ENCODE measurements around the gene ZNF821.
"Not testable (repeated sequence)": the region's sequence is repeated elsewhere in the genome, so short reads cannot be mapped to it uniquely, and the experiment has no call there.

The ZNF821 gene

GRCh38 chr16:71865173-71865863 is 18.7 kb downstream of the ZNF821 start:
- DNase-seq (ENCODE audit: extremely low read depth in 1 of 2, low read depth in 1 of 2), result no peak

- DNase-seq (ENCODE audit: extremely low read depth in 1 of 2, low read depth in 1 of 2), result no peak
Observed at GRCh38 chr16:71863995-71864394, 20.0 kb downstream of the ZNF821 start.

DNA sequence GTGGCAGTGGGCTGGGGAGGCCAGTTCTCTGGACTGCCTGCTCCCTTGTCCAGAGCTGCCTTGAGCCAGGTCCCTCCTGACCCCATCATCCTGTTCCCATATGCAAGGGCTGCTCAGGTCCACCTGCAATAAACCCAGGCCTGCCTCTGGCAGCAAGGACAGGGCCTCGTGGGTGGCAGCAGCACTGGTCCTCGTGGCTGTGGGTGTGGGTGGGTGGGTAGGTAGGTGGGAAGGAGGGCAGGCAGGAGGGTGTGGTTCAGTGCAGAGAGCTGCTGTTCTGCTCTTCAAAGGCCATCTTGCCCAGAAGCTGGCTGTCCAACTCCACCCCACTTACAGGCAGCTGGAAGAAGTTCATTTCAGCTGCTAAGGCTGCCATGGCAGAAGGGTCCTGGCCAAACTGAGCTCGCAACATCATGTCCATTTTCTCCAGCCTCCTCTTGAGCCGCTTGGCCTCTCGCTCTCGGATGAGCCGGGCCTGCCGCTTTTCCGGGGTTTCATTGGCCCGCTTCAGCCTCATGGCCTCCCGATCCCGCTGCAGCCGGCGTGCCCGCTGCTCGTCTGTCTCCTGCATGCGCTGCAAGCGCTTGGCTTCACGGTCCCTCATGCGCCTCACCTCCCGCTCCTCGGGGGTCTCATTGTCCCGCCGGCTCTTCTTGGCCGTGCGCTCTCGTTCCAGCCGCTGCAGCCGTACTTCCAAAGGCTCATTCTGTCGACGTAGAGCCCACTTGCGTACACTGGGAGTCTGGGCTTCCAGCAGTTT is 24.0 kb downstream of the ZNF821 start:
- no peak for DNase-seq (ENCODE audit: extremely low read depth in 1 of 2, low read depth in 1 of 2)

DNA sequence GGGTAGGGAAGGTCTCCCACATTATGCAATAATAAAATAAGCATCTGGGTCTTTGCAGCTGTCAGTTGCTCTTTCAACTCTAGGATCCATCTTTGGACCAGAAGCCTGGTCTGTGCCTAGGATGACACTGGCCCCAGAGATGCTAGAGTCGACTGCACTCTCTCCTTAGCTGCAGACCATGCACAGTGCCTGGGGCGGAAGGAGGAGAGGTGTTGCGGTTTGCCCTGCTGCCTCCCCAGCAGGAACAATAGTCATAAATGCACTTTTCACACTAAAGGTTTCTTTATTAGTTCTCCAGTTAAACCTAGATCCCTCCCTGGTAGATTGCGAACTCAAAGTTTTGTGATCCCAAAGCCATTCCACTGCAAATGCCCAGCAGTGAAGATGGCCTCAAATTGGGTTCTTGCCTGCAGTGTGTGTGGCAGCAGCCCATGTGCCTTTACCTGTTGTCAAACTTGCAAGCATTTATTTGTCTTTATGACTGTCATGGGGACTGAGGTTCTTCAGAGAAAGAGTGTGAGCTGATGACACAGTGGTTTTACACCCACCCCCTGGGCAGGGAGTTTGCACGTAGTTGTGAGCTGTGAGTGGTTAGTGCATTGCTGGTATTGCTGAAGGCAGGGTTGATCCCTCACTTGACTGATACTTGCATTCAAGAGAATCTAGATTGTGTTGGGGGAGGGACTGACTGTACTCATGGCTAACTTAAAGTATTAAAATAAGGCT is 27.9 kb downstream of the ZNF821 start:
- DNase-seq (ENCODE audit: extremely low read depth in 1 of 2, low read depth in 1 of 2), result peak in 1 of 2 donors; percentile 29

DNA sequence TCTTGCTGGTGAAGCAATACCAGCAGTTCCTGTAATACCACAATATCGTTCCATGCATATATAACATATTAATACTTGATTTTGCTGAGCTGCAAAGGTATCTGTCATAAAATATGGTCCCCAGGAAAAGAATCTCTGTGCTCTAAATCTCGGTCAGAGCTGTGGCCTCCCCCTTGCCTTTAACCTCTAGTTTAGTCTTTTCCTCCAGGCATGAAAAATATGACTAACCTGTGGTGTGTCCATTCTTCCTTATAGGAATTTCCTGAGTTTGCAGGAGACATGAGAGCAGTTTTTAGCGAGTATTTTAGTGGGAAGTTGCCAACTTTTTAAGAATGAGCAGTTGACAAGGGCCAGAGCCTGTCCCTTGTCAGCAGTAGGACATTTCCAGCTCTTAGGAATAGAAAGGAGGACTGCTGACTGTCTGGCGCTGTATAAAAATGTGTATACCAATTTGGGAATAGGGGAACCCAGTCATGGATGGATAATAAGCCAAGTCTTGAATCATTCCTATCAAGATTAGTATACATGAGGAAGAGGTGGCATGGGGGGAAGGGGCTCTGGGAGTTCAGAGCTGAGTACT is 29.5 kb downstream of the ZNF821 start:
- DNase-seq (ENCODE audit: extremely low read depth in 1 of 2, low read depth in 1 of 2), result no peak

DNA sequence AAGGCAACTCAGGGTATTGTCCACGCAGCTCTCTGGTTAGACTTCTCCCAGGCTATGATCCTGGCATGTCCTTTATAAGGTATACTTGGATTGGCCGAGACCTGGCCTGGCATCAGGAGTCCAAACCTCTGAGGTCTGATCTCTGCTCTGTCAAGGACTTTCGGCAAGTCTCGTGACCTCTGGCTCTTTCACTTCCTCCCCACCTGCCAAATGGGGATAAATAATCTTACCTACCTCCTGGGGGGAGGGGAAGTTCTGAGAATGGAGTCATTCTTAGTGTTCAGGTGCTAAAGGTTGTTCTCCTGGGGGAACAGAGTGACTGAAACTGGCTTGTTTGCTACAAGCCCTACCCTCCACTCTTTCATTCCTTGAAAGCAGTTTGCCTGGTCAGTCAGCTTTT is 30.6 kb downstream of the ZNF821 start:
- no peak for DNase-seq (ENCODE audit: extremely low read depth in 1 of 2, low read depth in 1 of 2)

GRCh38 chr16:71852561-71852960 is 31.4 kb downstream of the ZNF821 start:
- DNase-seq (ENCODE audit: extremely low read depth in 1 of 2, low read depth in 1 of 2), result no peak

GRCh38 chr16:71852158-71852557 is 31.8 kb downstream of the ZNF821 start:
- DNase-seq (ENCODE audit: extremely low read depth in 1 of 2, low read depth in 1 of 2), result no peak

DNA sequence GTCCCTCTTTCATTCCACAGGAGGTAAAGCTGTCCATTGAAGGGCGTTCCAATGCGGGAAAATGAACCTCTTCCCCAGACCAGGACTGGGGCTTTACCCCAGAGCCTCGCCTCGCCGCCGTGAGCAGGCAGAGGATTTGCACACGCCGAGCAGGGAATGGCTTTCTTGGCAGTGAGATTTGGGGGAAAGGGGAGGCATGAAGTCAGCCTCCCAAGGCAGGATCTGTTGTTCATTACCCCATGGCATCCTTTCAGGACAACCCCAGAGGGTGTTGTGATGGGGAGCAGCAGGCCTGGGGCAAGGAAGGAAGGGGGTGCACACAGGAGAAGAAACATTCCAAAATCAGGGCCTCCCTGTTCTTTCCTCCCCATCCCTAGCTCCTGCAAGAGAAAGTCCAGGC is 32.2 kb downstream of the ZNF821 start:
- no peak for DNase-seq (ENCODE audit: extremely low read depth in 1 of 2, low read depth in 1 of 2)

DNA sequence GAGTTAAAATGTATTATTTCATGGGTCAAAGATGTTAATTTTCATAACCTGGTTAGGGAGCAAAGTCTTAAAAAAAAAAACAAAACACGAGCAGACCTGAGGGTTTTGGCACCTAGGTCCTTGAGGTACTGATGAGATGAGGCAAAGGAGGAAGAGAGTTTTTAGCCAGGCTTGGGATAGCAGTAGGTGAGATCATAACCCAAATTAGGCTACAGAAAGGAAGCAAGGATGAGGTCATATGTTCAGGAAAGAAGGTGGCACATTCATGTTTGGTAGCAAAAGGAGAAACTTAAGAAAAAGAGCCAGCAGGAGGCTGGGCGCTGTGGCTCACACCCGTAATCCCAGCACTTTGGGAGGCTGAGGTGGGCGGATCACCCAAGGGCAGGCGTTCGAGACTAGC is 35.4 kb downstream of the ZNF821 start:
- DNase-seq (ENCODE audit: extremely low read depth in 1 of 2, low read depth in 1 of 2), result no peak

DNA sequence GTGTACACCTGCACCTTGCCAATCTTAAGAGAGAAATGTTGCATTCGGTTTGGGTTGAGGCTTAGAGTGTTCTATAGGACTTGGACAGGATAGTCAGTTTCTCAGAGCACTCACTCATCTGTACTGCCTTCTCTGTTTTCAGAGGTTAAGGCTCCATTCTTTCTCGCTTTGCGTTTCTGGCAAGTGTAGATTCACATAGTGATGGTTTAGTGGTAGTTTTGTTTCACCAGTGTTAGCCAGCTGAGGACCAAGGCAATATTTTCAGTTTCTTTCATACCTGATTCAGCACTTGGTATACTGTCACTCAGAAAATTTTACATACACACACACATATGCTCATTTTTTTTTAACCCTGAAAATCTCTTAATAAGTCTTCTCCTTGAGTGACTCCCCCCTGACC is 36.9 kb downstream of the ZNF821 start:
- DNase-seq (ENCODE audit: extremely low read depth in 1 of 2, low read depth in 1 of 2), result no peak

DNA sequence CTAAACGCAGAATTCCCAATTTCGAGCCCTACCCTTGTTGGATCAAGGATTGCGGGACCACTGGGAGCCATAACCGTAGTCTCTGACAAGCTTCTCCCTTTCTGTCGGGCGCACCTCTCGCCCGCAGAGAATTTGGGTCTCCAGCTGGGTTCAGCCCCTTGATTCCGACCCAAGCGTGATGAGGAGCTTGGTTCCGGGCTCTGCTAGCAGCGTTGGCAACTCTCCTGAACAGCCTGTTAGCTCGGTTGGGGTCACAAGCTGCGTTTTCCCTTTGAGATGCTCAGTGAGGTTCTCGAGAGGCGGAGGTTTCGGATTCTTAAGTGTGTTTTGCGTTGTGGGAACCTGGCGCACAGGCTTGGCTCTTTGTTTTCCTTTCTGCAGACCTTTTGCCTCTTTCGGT is 37.6 kb downstream of the ZNF821 start:
- DNase-seq (ENCODE audit: extremely low read depth in 1 of 2, low read depth in 1 of 2), result no peak

GRCh38 chr16:71845639-71846430 is 38.1 kb downstream of the ZNF821 start, which contains the start of gene ATXN1L:
TSS of gene ATXN1L (plus strand) at chr16:71845976. CDS start at chr16:71849741, 3,765 bp downstream.
- peak; percentile 82 to 88 for DNase-seq (ENCODE audit: extremely low read depth in 1 of 2, low read depth in 1 of 2)

DNA sequence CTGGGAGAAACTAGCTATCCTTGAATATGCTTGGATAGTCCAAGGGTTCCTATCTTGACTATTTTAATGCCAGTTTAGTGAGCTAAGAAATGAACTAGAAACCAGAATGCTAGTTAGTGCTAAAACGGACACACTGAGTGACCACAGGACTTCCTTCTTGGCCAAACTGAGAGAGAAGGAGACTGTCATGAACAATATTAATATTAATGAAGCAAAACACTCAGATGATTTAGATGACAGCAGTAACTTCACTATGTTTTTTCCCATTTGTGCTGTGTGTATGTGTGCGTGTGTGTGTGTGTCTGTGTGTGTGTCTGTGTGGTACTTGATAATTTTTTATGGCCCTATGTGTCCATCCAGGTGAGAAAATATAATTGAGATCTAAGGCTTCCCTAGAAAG is 40.4 kb downstream of the ZNF821 start:
- DNase-seq (ENCODE audit: extremely low read depth in 1 of 2, low read depth in 1 of 2), result no peak

DNA sequence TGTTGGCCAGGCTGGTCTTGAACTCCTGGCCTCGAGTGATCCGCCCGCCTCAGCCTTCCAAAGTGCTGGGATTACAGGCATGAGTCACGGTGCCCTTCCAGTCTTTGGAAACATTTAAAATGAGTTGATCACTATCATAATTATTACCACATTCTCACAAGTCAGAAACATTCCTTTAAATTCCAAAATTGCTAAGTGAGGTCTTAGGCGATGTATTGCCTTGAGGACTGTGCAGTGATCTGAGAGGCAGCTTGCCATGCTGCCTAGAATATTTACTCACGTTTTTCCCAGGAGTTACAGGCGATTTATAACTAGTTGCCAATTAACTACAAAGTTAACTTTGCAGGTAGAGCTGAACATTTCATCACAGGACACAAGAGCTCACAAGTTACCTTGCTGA is 43.9 kb downstream of the ZNF821 start:
- DNase-seq (ENCODE audit: extremely low read depth in 1 of 2, low read depth in 1 of 2), result no peak

- no peak for DNase-seq (ENCODE audit: extremely low read depth in 1 of 2, low read depth in 1 of 2)
Observed at GRCh38 chr16:71837150-71837549, 46.8 kb downstream of the ZNF821 start.

- no peak for DNase-seq (ENCODE audit: extremely low read depth in 1 of 2, low read depth in 1 of 2)
Observed at GRCh38 chr16:71834291-71834690, 49.7 kb downstream of the ZNF821 start.

DNA sequence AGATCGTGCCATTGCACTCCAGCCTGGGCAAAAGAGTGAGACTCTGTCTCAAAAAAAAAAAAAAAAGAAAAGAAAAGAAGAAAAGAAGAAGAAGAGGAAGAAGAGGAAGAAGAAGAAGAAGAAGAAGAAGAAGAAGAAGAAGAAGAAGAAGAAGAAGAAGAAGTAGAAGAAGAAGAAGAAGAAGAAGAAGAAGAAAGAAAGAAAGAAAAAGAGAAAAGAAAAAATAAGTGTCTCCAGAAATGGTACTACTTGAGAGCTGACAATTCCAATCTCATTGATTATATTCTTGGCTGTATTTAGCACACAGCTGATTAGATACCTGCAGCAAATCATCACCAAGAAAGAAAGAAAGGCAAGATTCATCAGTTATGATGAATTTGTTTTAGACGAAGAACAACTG is 51.9 kb downstream of the ZNF821 start:
- not testable (repeated sequence) for DNase-seq (ENCODE audit: extremely low read depth in 1 of 2, low read depth in 1 of 2)

- not testable (repeated sequence) for DNase-seq (ENCODE audit: extremely low read depth in 1 of 2, low read depth in 1 of 2)
Observed at GRCh38 chr16:71831698-71832097, 52.3 kb downstream of the ZNF821 start.

- DNase-seq (ENCODE audit: extremely low read depth in 1 of 2, low read depth in 1 of 2), result no peak
Observed at GRCh38 chr16:71830359-71830758, 53.6 kb downstream of the ZNF821 start.

All from stimulated activated CD8-positive, alpha-beta memory T cell treated with anti-CD3 and anti-CD28 coated beads, Interleukin-7, amount 100 ng/mL, for 48 hours (primary cell).